IMR-90 (cell line): Measurements from ENCODE around the gene RMDN2. TPM values are rescaled to one million over a fixed set of nuclear protein-coding genes. Genes with fewer than 3 reads are reported as not detected.

Experiments
- ATAC-seq: fragments of 200-7000 bp; cut with Tn5 transposase; 2 replicates; pipeline ENCODE4 v1.9.1; 2020; ENCODE audit warnings: low read depth, mild to moderate bottlenecking, moderate library complexity
- BruUV-seq: library from RNA; stranded (reverse); fragments of 400-500 nt; replicated peaks from 2 replicates; lab custom pipeline; 2021; lab: Mats Ljungman, UMichigan
- CTCF ChIA-PET: fragments of 300-600 bp; formaldehyde crosslinking; extraction: SDS; loops from one replicate; lab custom pipeline; 2021; ENCODE audit warnings: antibody characterized with exemption; lab: Yijun Ruan, JAX
- POLR2A ChIA-PET: fragments of 300-600 bp; sonication (Branson Sonifier 250); formaldehyde crosslinking; loops from one replicate; lab custom pipeline; 2022; ENCODE audit warnings: antibody characterized with exemption; ENCODE audit not compliant: unreplicated experiment; lab: Charles Lee
- DNase-seq: peaks from one replicate; pipeline ENCODE4 v3.0.0; 2013
- H2AFZ ChIP-seq: replicated peaks from 2 replicates; pipeline ENCODE3; 2013; ENCODE audit warnings: low read length, mild to moderate bottlenecking; ENCODE audit not compliant: poor library complexity
- H2AK5ac ChIP-seq: 2 replicates; pipeline ENCODE4 v1.6.1; 2013; ENCODE audit warnings: low read depth, low read length, inconsistent platforms
- H2AK9ac ChIP-seq: replicated peaks from 2 replicates; pipeline ENCODE3; 2013; ENCODE audit warnings: mild to moderate bottlenecking, low read depth, low read length, moderate library complexity; ENCODE audit not compliant: poor library complexity
- H2BK120ac ChIP-seq: 2 replicates; pipeline ENCODE4 v1.6.1; 2013; ENCODE audit warnings: low read depth, low read length, inconsistent platforms
- H2BK15ac ChIP-seq: 3 replicates; pipeline ENCODE4 v1.6.1; 2013; ENCODE audit warnings: low read depth, low read length, inconsistent platforms
- H2BK20ac ChIP-seq: 2 replicates; pipeline ENCODE4 v1.6.1; 2013; ENCODE audit warnings: low read depth, mild to moderate bottlenecking, inconsistent platforms, low read length, moderate library complexity
- H2BK5ac ChIP-seq: 2 replicates; pipeline ENCODE4 v1.6.1; 2013; ENCODE audit warnings: mild to moderate bottlenecking, low read depth, low read length, inconsistent platforms; ENCODE audit not compliant: poor library complexity, severe bottlenecking
- H3K14ac ChIP-seq: replicated peaks from 2 replicates; pipeline ENCODE4 v1.6.1; 2013; ENCODE audit warnings: low read depth, low read length, inconsistent platforms
- H3K18ac ChIP-seq: 2 replicates; pipeline ENCODE4 v1.6.1; 2013; ENCODE audit warnings: low read depth, low read length, control low read depth
- H3K23ac ChIP-seq: 2 replicates; pipeline ENCODE4 v1.6.1; 2013; ENCODE audit warnings: low read depth, low read length, inconsistent platforms
- H3K27ac ChIP-seq: 2 replicates; pipeline ENCODE4 v1.5.1; 2013; ENCODE audit warnings: mild to moderate bottlenecking, control low read depth, low read length; ENCODE audit not compliant: insufficient read depth
- H3K27me3 ChIP-seq: 2 replicates; pipeline ENCODE4 v1.6.1; 2013; ENCODE audit warnings: low read length; ENCODE audit not compliant: control insufficient read depth, insufficient read depth
- H3K36me3 ChIP-seq: 2 replicates; pipeline ENCODE4 v1.6.1; 2013; ENCODE audit warnings: low read length, mixed read lengths; ENCODE audit not compliant: control insufficient read depth, insufficient read depth
- H3K4ac ChIP-seq: 2 replicates; pipeline ENCODE4 v1.6.1; 2013; ENCODE audit warnings: low read depth, low read length, inconsistent platforms
- H3K4me1 ChIP-seq: 2 replicates; pipeline ENCODE4 v1.6.1; 2013; ENCODE audit warnings: low read length, mixed read lengths; ENCODE audit not compliant: control insufficient read depth, insufficient read depth
- H3K4me2 ChIP-seq: 2 replicates; pipeline ENCODE4 v1.6.1; 2013; ENCODE audit warnings: low read depth, mild to moderate bottlenecking, control low read depth, low read length, moderate library complexity
- H3K4me3 ChIP-seq: 2 replicates; pipeline ENCODE4 v1.5.1; 2013; ENCODE audit warnings: low read depth, mild to moderate bottlenecking, control low read depth, low read length, moderate library complexity; ENCODE audit not compliant: insufficient read depth
- H3K56ac ChIP-seq: 2 replicates; pipeline ENCODE4 v1.6.1; 2013; ENCODE audit warnings: low read length, inconsistent platforms; ENCODE audit not compliant: insufficient read depth; ENCODE audit errors: extremely low read depth
- H3K79me1 ChIP-seq, 2 experiments: 2 replicates each; pipeline ENCODE4 v1.6.1; 2013; ENCODE audit warnings: low read length in 2 of 2, inconsistent platforms in 1 of 2, low read depth in 1 of 2
- H3K9ac ChIP-seq: 2 replicates; pipeline ENCODE4 v1.6.1; 2013; ENCODE audit warnings: low read depth, low read length, control low read depth
- H3K9me1 ChIP-seq: 2 replicates; pipeline ENCODE4 v1.6.1; 2013; ENCODE audit warnings: low read length, inconsistent platforms; ENCODE audit not compliant: insufficient read depth
- H3K9me3 ChIP-seq: 2 replicates; pipeline ENCODE4 v1.6.1; 2013; ENCODE audit warnings: low read length; ENCODE audit not compliant: control insufficient read depth, insufficient read depth
- H4K20me1 ChIP-seq: 2 replicates; pipeline ENCODE4 v1.6.1; 2013; ENCODE audit warnings: low read length, inconsistent platforms; ENCODE audit not compliant: insufficient read depth
- H4K5ac ChIP-seq: 2 replicates; pipeline ENCODE4 v1.6.1; 2013; ENCODE audit warnings: mild to moderate bottlenecking, low read depth, low read length, control low read depth
- H4K8ac ChIP-seq, 2 experiments: 2 replicates each; pipeline ENCODE4 v1.6.1; 2013; ENCODE audit warnings: low read depth in 2 of 2, low read length in 2 of 2, control low read depth in 1 of 2, inconsistent platforms in 1 of 2
- H4K91ac ChIP-seq: 2 replicates; pipeline ENCODE4 v1.6.1; 2013; ENCODE audit warnings: low read depth, low read length, inconsistent platforms; ENCODE audit not compliant: insufficient read depth
- BHLHE40 ChIP-seq: fragments of 150-350 bp; IDR thresholded peaks from 2 replicates; pipeline ENCODE4 v1.6.1; 2016; ENCODE audit warnings: mild to moderate bottlenecking, low read depth, low read length
- CEBPB ChIP-seq: IDR thresholded peaks from 2 replicates; pipeline ENCODE4 v1.6.1; 2012; ENCODE audit warnings: low read depth, low read length, improper control_type of control experiment
- MAFK ChIP-seq: IDR thresholded peaks from 2 replicates; pipeline ENCODE4 v1.6.1; 2012; ENCODE audit warnings: low read depth, low read length, improper control_type of control experiment
- MAZ ChIP-seq: IDR thresholded peaks from 2 replicates; pipeline ENCODE4 v1.6.1; 2012; ENCODE audit warnings: low read depth, mild to moderate bottlenecking, low read length, improper control_type of control experiment, moderate library complexity, borderline replicate concordance
- MXI1 ChIP-seq: IDR thresholded peaks from 2 replicates; pipeline ENCODE4 v1.6.1; 2012; ENCODE audit warnings: low read depth, mild to moderate bottlenecking, low read length, moderate library complexity, borderline replicate concordance
- NFE2L2 ChIP-seq: fragments of 150-350 bp; IDR thresholded peaks from 2 replicates; pipeline ENCODE4 v1.6.1; 2016; ENCODE audit warnings: low read depth, mild to moderate bottlenecking, low read length
- POLR2A ChIP-seq: IDR thresholded peaks from 2 replicates; pipeline ENCODE4 v1.6.1; 2012; ENCODE audit warnings: mild to moderate bottlenecking, low read depth, low read length
- RAD21 ChIP-seq: IDR thresholded peaks from 2 replicates; pipeline ENCODE4 v1.6.1; 2012; ENCODE audit warnings: low read length, improper control_type of control experiment
- RCOR1 ChIP-seq: IDR thresholded peaks from 2 replicates; pipeline ENCODE4 v1.6.1; 2012; ENCODE audit warnings: mild to moderate bottlenecking, low read length, improper control_type of control experiment; ENCODE audit not compliant: insufficient replicate concordance
- SMC3 ChIP-seq: fragments of 150-350 bp; IDR thresholded peaks from 2 replicates; pipeline ENCODE4 v1.6.1; 2016; ENCODE audit warnings: low read depth, mild to moderate bottlenecking, antibody characterized with exemption, low read length, moderate library complexity
- WGBS, 2 experiments: methylation state at CpG; one replicate each; pipeline versions ENCODE4 v1.1.5 to v1.1.7; 2013; ENCODE audit warnings: missing lambda C conversion rate in 2 of 2; ENCODE audit not compliant: insufficient read length in 1 of 2; ENCODE audit errors: extremely low coverage in 2 of 2; 5-methylcytosine and 5-hydroxymethylcytosine counted together
- dilution Hi-C: fragments of 300-500 bp; cut with HindIII; formaldehyde crosslinking; loops from one replicate; pipeline ENCODE4 v1.14.3; 2018; ENCODE audit warnings: low sequenced_read_pairs; ENCODE audit not compliant: unreplicated experiment
- in situ Hi-C: fragments of 300-500 bp; cut with MboI; formaldehyde crosslinking; loops from 3 replicates; pipeline ENCODE4 v1.14.3; 2019; ENCODE audit warnings: low sequenced_read_pairs, inconsistent platforms, mixed read lengths
- intact Hi-C: fragments of 100-400 bp; cut with micrococcal nuclease; formaldehyde crosslinking; loops from 2 replicates; pipeline ENCODE4 v1.10.0; 2022
- polyA plus RNA-seq, 3 experiments: library from polyadenylated mRNA; depleted of rRNA; stranded (reverse); fragments of >200 nt; gene quantifications; 2 replicates each; pipeline ENCODE4 v1.2.3, GENCODE V29; 2012; ENCODE audit warnings: low replicate concordance in 1 of 3
- total RNA-seq: library from RNA; depleted of rRNA; stranded (reverse); fragments of >200 nt; gene quantifications from 2 replicates; pipeline ENCODE4 v1.2.3, GENCODE V29; 2012
- TF ChIP-seq, protein P1 (sequence below): fragments of 150-350 bp; IDR thresholded peaks from 2 replicates; pipeline ENCODE4 v1.6.1; 2016; ENCODE audit warnings: low read depth, mild to moderate bottlenecking, low read length, moderate library complexity, borderline replicate concordance

The RMDN2 gene
- total and polyA plus RNA-seq, 2 of the 4 experiments (the other 2 are of a cell fraction), result 2.3 to 3.0 TPM

DNA sequence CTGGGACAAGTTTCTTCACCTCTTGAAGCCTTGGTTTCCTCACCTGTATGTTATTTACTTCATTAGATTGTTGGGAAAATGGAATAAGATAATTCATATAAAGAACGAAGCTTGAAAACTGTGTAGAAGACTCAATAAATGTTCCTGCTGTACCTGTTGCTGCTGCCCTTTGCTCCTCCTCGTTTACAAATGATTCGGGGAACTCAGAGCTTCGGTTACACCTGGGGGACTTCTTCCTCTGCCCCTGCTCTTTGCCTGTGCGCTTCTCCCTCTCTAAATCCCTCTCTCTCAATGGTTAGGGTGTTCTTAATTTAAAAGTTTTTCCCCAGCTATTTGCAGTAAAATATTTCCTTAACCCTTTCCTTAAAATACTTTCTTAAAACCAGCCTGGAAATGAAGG lies 3.3 kb upstream of the RMDN2 start:
- Histone ChIP-seq H3K27me3 (no peaks in the 10 kb centered on the region), H4K8ac (peak overlapping the region; percentile 62 to 73; a peak in 3 of 4 replicates), H2BK120ac (peak overlapping the region; percentile 79), H3K18ac (no peak overlapping the region), H3K56ac (no peak overlapping the region), H2BK20ac (peak overlapping the region; percentile 41), H4K91ac (peak overlapping the region; percentile 67), H3K4ac (peak overlapping the region; percentile 50; the same call in 1 of the 2 replicates), H3K9ac (no peak overlapping the region), H3K23ac (peak overlapping the region; percentile 45; the same call in 1 of the 2 replicates), H4K5ac (peak overlapping the region; percentile 53; the same call in 1 of the 2 replicates), H3K14ac (peak overlapping the region; percentile 22), H3K4me2 (no peak overlapping the region), H3K9me3 (no peaks in the 10 kb centered on the region), H2AFZ (no peak overlapping the region), H3K27ac (no peak overlapping the region), H3K4me1 (peaks cover 6% of the 10 kb centered on the region; the same call in 1 of the 2 replicates), H3K4me3 (no peak overlapping the region), H2AK5ac (no peak overlapping the region; the same call in 1 of the 2 replicates), H3K79me1 (peaks cover 7 to 18% of the 10 kb centered on the region in 2 experiments; a peak in 3 of 4 replicates), H2BK15ac (peak overlapping the region; percentile 92; the same call in 1 of the 3 replicates), H3K9me1 (0 out of 2 replicates have a peak, but pooled peaks cover 3% of the 10 kb centered on the region), H3K36me3 (no peaks in the 10 kb centered on the region), H2AK9ac (no peak overlapping the region), H4K20me1 (no peaks in the 10 kb centered on the region), H2BK5ac (peak overlapping the region; percentile 20)
- DNase-seq (no peak), ATAC-seq (no peak)
- no peak for TF ChIP-seq MAFK
- TF ChIP-seq MXI1, result no peak
- no peak for TF ChIP-seq MAZ
- TF ChIP-seq, protein P1, sequence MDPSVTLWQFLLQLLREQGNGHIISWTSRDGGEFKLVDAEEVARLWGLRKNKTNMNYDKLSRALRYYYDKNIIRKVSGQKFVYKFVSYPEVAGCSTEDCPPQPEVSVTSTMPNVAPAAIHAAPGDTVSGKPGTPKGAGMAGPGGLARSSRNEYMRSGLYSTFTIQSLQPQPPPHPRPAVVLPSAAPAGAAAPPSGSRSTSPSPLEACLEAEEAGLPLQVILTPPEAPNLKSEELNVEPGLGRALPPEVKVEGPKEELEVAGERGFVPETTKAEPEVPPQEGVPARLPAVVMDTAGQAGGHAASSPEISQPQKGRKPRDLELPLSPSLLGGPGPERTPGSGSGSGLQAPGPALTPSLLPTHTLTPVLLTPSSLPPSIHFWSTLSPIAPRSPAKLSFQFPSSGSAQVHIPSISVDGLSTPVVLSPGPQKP, result no peak
- TF ChIP-seq POLR2A, result no peak
- TF ChIP-seq BHLHE40, result no peak
- TF ChIP-seq CEBPB, result no peak
- no peak for TF ChIP-seq NFE2L2
- TF ChIP-seq SMC3, result no peak
- no peak for TF ChIP-seq RAD21
- TF ChIP-seq RCOR1, result no peak
- CTCF ChIA-PET, result interaction anchor here (0.7 kb wide), 1 partner anchor 194 kb away, joined by 3 read pairs; no protein-coding TSS in a partner anchor
- in situ Hi-C loops, result no loop called here
- BruUV-seq, result no TSS peak
- WGBS, 2 experiments, result no CpG with 5 or more reads among the region's 5 CpGs
- intact Hi-C loops, result no loop called here
- POLR2A ChIA-PET, result no interaction called here
- dilution Hi-C loops, result no loop called here
